Effector CD4-positive, alpha-beta T cell (primary cell): ENCODE measurements around the gene SYNRG.

ENCODE experiments used
- DNase-seq: peaks from one replicate; pipeline ENCODE4 v3.0.0-alpha.2; 2020

Gene SYNRG

DNA sequence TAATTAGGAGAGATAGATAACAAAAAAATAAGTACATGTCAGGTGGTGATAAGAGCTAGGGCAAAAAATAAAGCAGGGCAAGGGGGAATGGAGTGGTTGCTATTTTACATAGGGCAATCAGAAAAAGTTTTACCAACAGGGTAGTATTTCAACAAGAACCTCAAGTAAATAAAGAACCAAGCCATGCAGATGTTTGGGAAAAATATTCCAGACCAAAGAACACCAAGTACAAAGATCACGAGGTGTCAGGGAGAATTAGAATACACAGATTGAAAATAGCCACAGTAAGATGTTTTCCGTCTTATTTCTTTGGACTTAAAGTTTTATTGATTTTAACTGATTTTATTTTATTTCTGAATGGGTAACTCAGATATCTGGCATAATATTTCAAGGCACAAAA, 11.1 kb downstream of the SYNRG start:
- DNase-seq: no peak

DNA sequence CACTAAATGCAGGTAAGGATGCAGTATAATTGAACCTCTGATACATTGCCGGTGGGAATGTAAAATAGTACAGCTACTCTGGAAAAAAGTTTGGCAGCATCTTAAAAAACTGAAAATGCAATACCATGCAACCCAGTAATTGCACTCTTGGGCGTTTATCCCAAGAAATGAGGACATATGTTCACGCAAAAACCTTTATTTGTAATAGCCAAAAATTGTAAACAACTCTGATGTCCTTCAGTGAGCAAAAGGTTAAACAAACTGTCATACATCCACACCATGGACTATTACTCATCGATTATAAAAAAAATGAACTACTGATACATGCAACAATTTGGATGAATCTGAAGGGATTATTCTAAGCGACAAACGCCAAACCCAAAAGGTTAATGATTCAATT, 16.9 kb downstream of the SYNRG start:
- no peak for DNase-seq

DNA sequence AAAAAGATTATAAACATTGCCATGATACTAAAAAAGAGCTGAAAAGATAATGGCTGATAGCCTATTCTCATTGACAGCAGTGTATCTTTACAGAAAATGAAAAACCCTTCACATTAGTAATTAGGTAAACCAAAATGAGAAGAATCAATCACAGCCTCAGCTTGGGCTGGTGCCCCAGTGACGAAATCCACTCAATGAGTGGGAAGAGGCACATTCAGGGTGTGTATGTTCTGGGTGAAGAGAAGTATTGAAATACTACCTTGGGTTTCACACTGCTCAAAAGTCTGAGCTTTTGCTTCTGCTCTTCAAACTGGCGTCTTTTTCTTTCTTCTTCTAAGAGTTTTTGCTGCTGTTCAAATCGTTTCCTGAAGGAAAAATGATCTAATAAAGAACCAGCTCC, 24.2 kb downstream of the SYNRG start:
- DNase-seq: no peak

DNA sequence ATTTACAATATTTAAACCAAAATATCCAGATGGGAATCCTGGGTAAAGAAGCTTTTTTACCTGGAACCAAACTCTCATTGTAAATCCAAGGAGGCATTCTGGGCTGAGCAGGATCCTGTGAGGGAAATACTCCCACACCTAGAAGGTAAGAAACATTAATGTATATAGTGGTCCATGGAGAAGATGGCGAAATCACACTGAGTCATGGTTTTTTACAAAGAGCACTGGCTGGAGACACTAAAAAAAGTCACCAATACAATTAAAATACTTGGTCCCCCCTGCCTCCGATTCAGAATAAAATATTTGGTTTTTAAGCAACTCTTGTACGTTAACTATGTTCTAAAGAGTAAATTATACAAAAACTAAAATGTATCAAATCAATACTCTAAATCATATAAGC, 32.9 kb downstream of the SYNRG start:
- DNase-seq: no peak

DNA sequence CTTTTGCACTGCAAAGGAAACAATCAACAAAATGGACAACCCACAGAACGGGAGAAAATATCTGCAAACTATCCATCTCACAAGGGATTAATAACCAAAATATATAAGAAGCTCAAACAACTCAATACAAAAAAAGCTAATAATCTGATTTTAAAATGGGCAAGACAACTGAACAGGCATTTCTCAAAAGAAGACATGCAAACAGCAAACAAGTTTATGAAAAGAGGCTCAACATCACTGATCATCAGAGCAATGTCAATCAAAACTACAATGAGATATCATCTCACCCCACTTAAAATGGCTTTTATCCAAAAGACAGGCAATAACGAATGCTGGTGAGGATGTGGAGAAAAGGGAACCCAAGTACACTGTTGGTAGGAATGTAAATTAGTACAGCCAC, 34.8 kb downstream of the SYNRG start:
- no peak for DNase-seq

DNA sequence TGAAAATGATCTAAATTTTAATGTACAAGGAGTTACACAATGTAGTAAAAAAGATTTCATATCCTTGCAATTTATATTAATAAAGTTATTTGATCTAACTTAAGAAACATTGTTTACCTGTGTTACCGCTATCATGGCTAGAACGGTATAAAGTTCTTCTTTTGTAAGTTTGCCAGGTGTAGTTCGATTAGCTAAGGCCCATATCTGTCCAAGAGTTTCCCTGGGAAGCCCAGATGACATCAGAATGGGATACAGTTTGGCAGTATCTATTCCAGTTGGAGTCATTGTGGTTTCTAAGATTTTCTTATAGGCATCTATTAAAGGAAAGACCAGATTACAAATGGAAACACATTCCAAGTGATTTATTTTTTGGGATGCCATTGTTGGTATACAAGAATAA, 37.5 kb downstream of the SYNRG start:
- no peak for DNase-seq

DNA sequence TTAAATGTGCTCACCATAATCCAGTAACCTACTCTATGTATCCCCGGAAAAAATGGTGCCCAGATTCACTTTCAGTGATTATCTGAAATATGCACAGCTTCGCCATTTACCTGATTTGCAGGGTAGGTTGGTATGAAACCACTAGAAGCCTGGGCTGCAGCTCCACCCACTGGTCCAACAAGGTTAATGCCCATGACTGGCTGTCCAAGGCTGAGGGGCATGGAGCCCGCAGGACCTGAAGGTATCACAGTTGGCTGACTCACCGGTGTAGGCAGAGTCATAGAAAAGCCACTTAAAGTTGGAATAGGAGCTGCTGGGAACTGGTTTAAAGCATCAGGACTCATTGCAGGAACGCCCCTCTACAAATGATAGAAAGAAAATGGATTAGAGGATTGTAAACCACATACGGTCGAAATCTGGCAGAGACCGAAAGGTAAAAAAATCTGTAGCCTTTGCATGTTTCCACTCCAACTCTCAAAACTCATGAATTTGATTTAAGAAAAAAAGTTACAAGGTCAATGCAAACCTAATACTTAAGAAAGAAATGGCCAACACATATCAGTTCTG, 38.6 kb downstream of the SYNRG start:
- no peak for DNase-seq

DNA sequence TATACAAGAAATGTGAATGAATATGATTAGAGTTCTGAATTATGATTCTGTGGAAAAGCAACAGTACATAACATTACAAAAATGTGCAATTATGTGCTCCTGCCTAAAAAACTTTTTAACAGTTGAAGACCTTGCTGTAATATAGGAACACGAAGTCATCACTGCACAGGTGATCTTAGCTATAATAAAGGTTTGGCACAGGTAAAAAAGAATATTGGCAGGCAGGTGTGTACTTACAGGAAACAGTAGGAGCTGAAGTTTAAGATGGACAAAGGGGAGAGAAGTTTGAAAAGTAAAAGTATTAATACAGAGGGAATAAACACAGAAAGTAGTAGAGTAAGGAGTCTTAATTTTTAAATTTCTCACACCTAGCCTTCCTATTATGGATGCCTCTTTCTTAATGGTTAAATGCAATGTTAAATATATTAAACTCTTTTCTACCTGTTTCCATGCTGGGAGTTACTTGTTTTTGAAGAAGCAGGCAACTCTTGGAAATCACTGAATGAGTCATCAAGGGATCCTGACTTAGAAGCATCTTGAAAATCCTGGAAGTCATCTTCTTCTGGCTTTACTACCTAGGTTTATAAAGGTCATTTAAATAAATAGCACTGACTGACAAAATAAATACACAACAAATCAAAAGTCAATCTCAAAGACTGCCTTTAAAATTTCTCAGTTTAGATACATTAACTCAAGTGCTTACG, 40.7 kb downstream of the SYNRG start:
- DNase-seq: no peak

DNA sequence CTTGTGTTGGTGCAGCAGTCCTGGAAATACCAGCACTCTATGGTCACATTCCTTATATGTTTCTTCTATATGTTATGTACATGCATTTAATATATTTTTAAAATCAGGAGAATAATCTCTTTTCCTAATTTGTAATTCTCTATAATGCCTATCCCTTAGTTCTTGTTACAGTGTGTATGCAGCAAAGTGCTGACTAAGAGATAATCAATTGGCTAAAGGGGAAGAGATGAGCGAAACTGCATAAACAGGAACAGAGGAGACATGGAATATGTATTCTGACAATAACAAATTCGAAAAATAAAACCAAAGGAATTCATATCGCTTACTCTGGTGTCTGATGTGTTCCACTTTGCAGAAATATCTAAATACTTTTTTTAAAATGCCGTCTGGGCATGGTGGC, 41.7 kb downstream of the SYNRG start:
- DNase-seq: no peak

DNA sequence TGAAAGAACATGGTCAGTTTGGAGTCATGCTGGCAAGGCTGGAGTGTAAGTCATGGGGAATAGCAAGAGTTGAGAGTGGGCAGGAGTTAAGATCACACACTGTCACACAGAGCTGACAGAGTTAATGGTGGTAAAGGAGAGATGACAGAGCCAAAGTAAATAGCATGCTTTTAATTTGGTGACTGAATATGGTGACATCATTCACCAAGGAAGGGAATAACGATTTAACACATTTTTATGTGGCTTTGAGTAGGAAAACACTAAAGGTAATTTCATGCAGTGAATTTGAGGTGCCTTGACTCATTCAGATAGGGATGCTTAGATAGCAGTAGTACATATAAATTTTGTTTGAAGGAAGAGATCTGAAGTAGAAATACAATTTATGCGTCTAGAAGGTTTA, 42.1 kb downstream of the SYNRG start:
- no peak for DNase-seq

DNA sequence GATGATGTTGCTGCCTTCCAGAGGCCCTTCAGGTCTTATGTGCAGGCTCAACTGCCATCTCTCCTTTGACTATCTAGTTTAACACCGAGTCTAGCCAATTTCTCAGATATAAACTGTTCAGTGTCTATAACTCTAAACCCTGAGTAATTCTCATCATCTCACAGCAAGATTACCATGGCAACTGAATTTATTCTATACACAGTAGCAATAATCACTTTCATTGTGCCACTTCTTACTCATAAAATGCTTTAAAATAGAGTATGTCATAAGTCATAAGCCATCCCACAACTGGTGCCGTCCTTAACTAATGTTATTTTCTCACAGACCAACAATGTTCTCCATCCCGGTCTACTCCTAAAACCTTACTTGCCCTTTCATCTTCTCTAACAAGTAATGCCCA, 45.0 kb downstream of the SYNRG start:
- no peak for DNase-seq

DNA sequence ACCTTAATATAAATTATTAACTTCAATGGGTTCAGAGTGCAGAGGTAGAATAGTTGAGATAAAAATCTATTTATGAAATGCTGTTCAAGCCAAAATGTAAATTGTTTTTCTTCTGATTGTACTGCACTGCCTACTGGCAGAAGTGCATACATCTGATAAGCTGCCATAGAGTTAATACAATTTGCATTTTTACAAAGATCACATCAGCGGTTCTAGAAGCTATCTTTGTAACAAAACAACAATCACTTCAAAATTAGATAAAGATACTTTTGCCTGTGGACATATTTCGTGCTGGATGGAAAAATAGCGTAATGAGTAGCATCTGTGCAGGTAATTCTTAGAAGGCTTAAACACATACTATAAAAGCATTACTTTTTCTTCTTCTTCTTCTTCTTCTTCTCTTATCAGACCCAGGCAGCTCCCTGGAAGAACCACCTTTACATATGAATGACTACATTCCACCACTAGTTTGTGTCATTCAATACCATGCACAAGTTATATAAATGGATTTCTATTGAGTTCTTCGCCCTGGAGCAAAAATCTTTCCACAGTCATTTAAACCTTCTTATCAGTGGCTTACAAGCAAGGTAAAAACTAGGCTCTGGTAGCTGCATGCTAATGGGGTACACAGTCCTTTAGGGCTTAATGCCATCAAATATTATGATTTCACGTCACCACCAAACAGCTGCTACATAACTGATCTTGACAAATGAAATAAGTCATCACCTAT, 47.0 kb downstream of the SYNRG start:
- no peak for DNase-seq

DNA sequence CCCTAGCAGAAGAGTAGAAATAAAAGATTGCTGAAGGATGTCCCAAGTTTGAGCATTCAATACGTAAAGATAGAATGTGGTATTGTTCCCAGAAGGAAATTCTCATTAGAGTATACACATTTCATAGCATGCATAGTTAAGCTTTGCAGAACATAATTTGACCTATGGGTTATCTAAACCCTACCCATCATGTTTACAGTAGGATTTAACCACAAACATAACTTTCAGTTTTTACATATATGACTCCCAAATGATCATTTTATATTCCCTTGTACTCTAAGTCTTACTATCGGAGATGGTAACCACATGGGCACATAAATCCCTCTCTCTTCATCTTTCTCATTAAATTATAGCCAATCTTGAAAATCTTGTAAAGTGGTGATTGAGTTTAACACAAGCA, 50.9 kb downstream of the SYNRG start:
- no peak for DNase-seq

DNA sequence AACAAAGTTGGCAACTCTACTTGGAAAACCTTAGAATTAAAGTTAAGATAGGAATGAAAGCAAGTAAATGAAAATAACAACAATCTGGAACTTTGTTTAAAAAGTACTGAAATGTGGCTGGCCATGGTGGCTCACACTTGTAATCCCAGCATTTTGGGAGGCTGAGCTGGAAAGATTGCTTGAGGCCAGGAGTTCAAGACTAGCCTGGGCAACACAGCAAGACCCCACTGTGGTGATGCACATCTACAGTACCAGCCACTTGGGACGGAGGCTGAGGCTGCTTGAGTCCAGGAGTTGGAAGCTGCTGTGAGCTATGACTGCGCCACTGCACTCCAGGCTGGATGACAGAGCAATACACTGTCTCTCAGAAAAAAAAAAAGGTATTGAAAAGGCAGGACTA, 51.7 kb downstream of the SYNRG start:
- no peak for DNase-seq

DNA sequence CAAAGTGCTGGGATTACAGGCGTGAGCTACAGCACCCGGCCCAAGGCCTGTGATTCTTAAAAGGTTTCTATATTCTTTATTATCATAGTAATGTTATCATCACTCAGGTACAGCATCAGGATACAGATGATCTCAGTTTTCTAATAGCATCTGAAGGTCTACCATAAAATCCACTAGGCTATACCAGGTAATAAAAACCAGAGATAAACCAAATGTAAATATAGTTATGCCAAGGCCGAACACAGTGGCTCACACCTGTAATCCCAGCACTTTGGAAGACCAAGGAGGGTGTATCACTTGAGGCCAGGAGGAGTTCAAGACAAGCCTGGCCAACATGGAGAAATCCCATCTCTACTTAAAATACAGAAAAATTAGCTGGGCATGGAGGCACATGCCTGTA, 53.8 kb downstream of the SYNRG start:
- DNase-seq: no peak

DNA sequence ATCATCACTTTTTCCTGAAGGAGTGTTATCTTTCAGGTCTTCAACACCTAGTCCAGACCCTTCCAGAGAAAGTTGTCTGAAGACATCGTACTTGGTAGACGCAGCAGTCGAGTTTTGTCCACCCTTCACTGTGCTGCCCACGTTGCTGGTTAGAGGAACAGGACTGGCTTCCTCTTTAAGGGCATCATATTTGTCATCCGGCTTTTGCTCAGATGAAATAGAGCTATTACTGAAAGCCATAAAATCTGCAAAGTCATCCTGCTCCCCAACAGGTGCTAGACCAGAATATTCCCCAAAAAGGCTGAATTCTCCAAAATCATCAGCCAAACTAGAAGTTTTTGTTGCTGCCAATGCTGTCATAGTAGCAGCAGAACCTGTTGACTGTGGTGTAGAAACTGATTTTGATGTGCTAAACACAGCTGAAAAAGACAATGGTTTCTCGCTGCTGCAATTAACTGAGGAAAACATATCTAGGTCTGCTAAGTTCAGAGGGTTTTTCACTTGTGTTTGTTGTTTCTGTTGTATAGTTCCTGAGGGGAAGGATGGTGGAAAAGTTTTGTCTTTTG, 55.7 kb downstream of the SYNRG start:
- DNase-seq: no peak

DNA sequence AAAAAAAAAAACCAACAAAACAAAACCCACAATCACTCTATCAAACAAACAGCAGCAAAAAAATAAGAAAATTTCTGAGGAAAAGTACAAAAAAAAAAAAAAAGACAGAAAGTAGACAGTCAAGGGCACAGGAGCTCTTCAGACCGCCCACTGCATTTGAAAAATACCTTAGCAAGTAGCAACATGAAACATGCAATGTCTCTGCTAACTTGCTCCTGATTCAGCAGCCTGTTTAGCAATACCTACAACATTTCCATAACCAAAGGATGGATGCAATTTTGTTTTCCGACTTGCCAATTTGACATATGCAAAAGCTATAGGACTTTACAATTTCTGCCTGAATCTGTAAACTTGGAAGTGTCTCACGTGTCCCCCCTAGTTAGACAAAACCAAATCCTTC, 57.4 kb downstream of the SYNRG start:
- no peak for DNase-seq

DNA sequence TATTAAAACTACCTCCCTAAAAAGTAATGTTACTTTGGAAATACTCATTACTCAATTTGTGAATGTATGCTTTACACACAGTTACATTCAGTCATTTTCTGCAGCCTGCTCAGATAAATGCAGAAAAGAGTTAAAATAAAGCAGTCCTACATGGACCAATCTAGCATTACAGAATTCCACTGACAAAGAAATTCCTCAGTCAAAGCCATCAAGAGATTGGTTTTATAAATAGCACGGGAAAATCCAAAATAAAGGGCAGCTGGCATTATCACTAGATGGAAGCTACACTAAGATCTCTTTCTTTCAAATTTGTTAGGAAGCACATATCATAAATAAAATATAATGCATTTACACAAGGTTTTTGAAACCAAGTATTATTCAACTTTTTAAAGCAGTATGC, 61.2 kb downstream of the SYNRG start:
- no peak for DNase-seq

DNA sequence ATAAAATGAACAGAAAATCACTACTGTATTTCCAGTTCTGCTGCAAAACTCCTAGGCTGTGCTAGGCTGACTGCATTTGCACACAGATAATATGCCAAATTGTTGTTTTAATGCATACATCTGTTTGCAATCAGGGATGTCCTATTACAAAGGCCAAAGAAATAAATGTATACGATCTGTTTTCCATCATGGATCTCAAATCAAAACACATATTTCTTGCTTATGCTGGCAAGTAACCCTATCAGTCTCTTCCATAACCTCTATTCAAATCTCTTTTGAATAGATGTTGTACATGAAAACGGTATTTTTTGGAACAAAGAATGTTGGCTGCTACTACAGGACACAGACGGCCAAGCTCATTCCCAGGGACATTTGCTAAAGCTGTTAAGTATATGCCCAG, 62.9 kb downstream of the SYNRG start:
- DNase-seq: no peak

DNA sequence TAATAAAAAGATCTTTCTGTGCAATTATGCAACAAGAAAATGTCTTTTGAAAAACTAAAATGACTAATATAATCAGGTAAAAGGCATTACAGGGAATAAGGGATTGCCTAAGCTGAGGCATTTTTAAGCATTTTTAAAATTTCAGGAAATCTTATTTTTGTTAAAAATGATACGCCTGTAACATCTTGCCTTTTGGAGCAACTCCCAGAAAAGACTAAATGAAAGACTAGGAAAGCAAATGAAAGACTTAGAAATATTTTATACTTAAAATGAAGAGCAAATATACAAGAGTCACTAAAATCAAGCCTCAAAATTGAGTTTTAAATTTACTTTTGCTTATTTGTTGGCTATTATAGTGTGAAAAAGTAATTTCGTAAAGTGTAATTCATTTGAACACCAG, 63.7 kb downstream of the SYNRG start:
- no peak for DNase-seq

DNA sequence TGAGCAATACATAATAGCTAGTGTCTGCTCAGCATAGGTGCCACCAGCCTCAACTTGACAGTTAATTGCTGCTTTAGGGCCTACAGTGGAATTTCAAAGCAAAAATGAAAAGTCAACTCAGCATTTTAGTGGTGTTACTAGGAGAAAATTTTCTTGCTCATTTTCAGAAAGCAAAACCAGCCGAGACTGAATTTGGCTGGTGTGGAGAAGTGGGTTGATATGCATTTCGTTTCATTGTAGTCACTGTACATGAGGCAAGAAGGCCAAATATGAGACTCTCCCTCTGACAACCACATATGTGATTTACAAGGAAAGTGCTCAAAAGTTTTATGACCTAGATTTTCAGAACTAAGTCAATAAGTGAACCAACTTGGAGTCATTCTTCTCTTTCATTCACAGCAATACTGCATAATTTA, 65.6 kb downstream of the SYNRG start:
- no peak for DNase-seq

DNA sequence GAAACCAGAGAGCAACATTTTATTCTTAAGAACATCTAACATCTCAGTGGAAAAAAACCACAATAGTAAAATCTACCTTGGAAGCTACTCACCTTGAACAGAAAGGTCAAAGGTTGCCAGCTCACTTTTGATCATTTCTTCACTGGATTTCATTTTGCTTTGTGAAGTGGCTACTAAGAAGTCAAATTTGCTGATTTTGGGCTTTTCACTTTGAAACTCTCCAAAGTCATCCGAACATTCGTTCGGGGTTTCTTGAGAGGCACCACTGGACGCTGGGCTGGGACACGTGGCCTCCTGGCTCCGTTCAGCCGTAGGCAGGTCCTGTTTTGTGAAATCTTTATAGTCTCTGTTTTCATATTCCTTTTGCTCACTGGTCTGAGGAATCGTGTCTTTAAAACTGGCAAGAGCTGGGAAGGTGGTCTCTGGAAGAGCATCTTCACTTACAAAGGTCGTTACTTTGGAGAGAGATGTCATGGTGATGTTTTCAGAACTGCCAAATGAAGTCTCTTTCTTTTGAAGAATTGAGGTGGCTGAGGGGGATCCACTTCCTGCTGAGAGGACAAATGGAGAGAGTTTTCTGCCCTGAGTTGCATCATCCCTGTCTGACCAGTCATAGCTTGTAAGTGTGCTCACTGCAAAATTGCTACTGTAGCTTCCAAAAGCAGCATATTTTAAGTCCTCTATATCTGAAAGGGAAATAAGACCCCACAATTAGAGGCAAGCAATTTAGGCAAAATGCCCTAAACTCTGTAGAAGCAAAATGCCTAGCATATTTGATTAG, 67.1 kb downstream of the SYNRG start:
- DNase-seq: no peak

DNA sequence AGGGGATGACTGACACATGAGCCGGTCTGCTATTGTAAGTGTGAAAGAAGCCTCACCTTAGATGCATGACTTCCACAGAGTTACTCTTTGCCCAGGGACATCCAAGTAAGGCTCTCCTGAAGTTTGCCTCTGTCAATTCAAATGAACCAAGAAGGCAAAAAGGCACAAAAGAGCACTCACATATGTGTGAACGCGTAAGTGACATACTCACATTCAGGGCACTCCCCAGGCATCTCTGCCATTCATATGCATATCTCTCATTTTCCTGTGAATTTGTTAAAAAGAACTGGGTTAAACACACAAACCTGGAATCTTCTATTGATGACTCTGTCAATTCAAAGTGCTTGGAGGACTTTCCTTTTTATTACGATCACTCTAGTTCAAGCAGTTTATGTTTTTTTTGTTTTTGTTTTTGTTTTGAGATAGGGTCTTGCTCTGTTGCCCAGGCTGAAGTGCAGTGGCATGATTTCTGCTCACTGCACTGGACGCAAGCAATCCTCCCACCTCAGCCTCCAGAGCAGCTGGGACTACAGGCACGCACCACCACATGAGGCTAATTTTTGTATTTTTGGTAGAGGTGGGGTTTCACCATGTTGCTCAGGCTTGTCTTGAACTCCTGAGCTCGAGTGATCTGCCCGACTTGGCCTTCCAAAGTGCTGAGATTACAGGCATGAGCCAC, 70.1 kb downstream of the SYNRG start:
- DNase-seq: no peak
